CD14-positive monocyte (primary cell): ENCODE measurements around the gene MT3. TPM values are rescaled to one million over a fixed set of nuclear protein-coding genes. Genes with fewer than 3 reads are reported as not detected.

ENCODE experiments used
- DNase-seq, 3 donors: peaks; one replicate each; pipeline ENCODE4 v3.0.0-alpha.2; 2011 to 2022
- H2AFZ ChIP-seq: 2 replicates; pipeline ENCODE4 v1.6.0; 2012; ENCODE audit warnings: mild to moderate bottlenecking, low read depth, low read length, inconsistent platforms; ENCODE audit not compliant: insufficient read depth, poor library complexity, severe bottlenecking
- H3K27ac ChIP-seq, 2 donors: 1 replicate in 1 of 2; 2 replicates in 1 of 2; pipeline ENCODE4 v1.5.1; 2012 to 2013; ENCODE audit warnings: low read length in 2 of 2, control low read depth in 1 of 2, inconsistent platforms in 1 of 2, low read depth in 1 of 2, mild to moderate bottlenecking in 1 of 2
- H3K27me3 ChIP-seq, 2 donors: one replicate each; pipeline versions ENCODE4 v1.6.0 to v1.6.1; 2011 to 2013; ENCODE audit warnings: low read length in 2 of 2; ENCODE audit not compliant: control insufficient read depth in 2 of 2, insufficient read depth in 2 of 2
- H3K36me3 ChIP-seq, 2 donors: replicated peaks in 1 of 2; 1 replicate in 1 of 2; 2 replicates in 1 of 2; pipeline versions ENCODE4 v1.5.1 to v1.6.1; 2012 to 2013; ENCODE audit warnings: low read length in 2 of 2, control low read depth in 1 of 2, inconsistent platforms in 1 of 2, mild to moderate bottlenecking in 1 of 2; ENCODE audit not compliant: insufficient read depth in 2 of 2, control insufficient read depth in 1 of 2
- H3K4me1 ChIP-seq, 2 donors: 1 replicate in 1 of 2; 2 replicates in 1 of 2; pipeline versions ENCODE4 v1.5.1 to v1.6.1; 2012 to 2013; ENCODE audit warnings: low read length in 2 of 2, control low read depth in 1 of 2, inconsistent platforms in 1 of 2, mild to moderate bottlenecking in 1 of 2, moderate library complexity in 1 of 2; ENCODE audit not compliant: insufficient read depth in 2 of 2, control insufficient read depth in 1 of 2
- H3K4me2 ChIP-seq: replicated peaks from 2 replicates; pipeline ENCODE3; 2012; ENCODE audit warnings: low read length, moderate library complexity, mild to moderate bottlenecking; ENCODE audit not compliant: poor library complexity, severe bottlenecking; ENCODE audit errors: extremely low read depth
- H3K4me3 ChIP-seq, 3 experiments: fragments of 200-600 bp in 1 of 3; sonication (generic) in 1 of 3; replicated peaks in 1 of 3; 1 replicate in 2 of 3; 2 replicates in 1 of 3; pipeline ENCODE4 v1.5.1; 2011 to 2013; ENCODE audit warnings: low read length in 3 of 3, mild to moderate bottlenecking in 3 of 3, control low read depth in 2 of 3, low read depth in 2 of 3, inconsistent platforms in 1 of 3, moderate library complexity in 1 of 3
- H3K79me2 ChIP-seq: 2 replicates; pipeline ENCODE4 v1.6.0; 2012; ENCODE audit warnings: mild to moderate bottlenecking, control low read depth, inconsistent platforms, low read length, moderate library complexity; ENCODE audit not compliant: insufficient read depth
- H3K9ac ChIP-seq: 2 replicates; pipeline ENCODE4 v1.6.0; 2017; ENCODE audit warnings: low read length, mild to moderate bottlenecking; ENCODE audit not compliant: insufficient read depth, poor library complexity, severe bottlenecking
- H3K9me3 ChIP-seq, 2 donors: replicated peaks in 1 of 2; 1 replicate in 1 of 2; 2 replicates in 1 of 2; pipeline versions ENCODE4 v1.5.1 to v1.6.1; 2012 to 2013; ENCODE audit warnings: low read length in 2 of 2, control low read depth in 1 of 2; ENCODE audit not compliant: control insufficient read depth in 1 of 2, insufficient read depth in 1 of 2
- H4K20me1 ChIP-seq: 2 replicates; pipeline ENCODE4 v1.6.0; 2012; ENCODE audit warnings: mild to moderate bottlenecking, low read length, control low read depth, moderate library complexity; ENCODE audit not compliant: insufficient read depth
- H3K27ac Mint-ChIP-seq, 7 donors: one replicate each; pipeline ENCODE4 v1.8.0; 2020; ENCODE audit warnings: mild to moderate bottlenecking in 7 of 7, mixed read lengths in 7 of 7, moderate library complexity in 6 of 7, inconsistent platforms in 2 of 7
- H3K27me3 Mint-ChIP-seq, 3 donors: one replicate each; pipeline ENCODE4 v1.8.0; 2021 to 2022; ENCODE audit warnings: low read depth in 3 of 3, mild to moderate bottlenecking in 3 of 3, mixed read lengths in 3 of 3, moderate library complexity in 3 of 3, inconsistent platforms in 1 of 3
- H3K36me3 Mint-ChIP-seq, 2 donors: one replicate each; pipeline ENCODE4 v1.8.0; 2020; ENCODE audit warnings: mixed read lengths in 2 of 2, inconsistent platforms in 1 of 2, mild to moderate bottlenecking in 1 of 2
- H3K4me1 Mint-ChIP-seq: one replicate; pipeline ENCODE4 v1.8.0; 2020; ENCODE audit warnings: mild to moderate bottlenecking, mixed read lengths
- H3K4me3 Mint-ChIP-seq, 2 donors: one replicate each; pipeline ENCODE4 v1.8.0; 2020; ENCODE audit warnings: mild to moderate bottlenecking in 2 of 2, mixed read lengths in 2 of 2, moderate library complexity in 1 of 2
- H3K9me3 Mint-ChIP-seq, 7 donors: one replicate each; pipeline ENCODE4 v1.8.0; 2020 to 2022; ENCODE audit warnings: mixed read lengths in 7 of 7, mild to moderate bottlenecking in 6 of 7, moderate library complexity in 6 of 7, inconsistent platforms in 2 of 7
- CTCF ChIP-seq: fragments of 200-600 bp; IDR thresholded peaks from one replicate; pipeline ENCODE4 v1.8.0; 2022; ENCODE audit warnings: antibody characterized with exemption, mild to moderate bottlenecking
- WGBS: methylation state at CpG from one replicate; pipeline ENCODE4 v1.1.5; 2013; ENCODE audit warnings: missing lambda C conversion rate; ENCODE audit not compliant: insufficient coverage; 5-methylcytosine and 5-hydroxymethylcytosine counted together
- intact Hi-C, 2 donors: fragments of 100-400 bp; cut with micrococcal nuclease; formaldehyde crosslinking; loops; one replicate each; pipeline versions ENCODE4 v1.15.0 to v1.15.1; 2023
- polyA plus RNA-seq, 3 donors: library from polyadenylated mRNA; depleted of rRNA in 1 of 3; unstranded in 2 of 3; stranded (reverse) in 1 of 3; fragments of 300-500 nt in 2 of 3; fragments of >200 nt in 1 of 3; fragmentation: Illumina TruSeq in 2 of 3; gene quantifications; 1 replicate in 2 of 3; 2 replicates in 1 of 3; pipeline ENCODE4 v1.2.3, GENCODE V29; 2012 to 2021

The MT3 gene
- polyA plus RNA-seq, 3 donors: not detected

GRCh38 chr16:56607675-56608042 lies 18.3 kb downstream of the MT3 start:
- Mint-ChIP-seq H3K9me3 (peaks cover 0 to 3% (median 0%) of the 10 kb centered on the region in 7 donors), H3K4me1 (peaks cover 43% of the 10 kb centered on the region), H3K36me3 (no peaks in the 10 kb centered on the region), H3K27ac (peak overlapping the region; percentile 82 to 91 (median 88)), H3K4me3 (peak overlapping the region; percentile 75 to 79), H3K27me3 (peaks cover 2 to 3% (median 2%) of the 10 kb centered on the region in 3 donors)
- DNase-seq: no peak
- intact Hi-C loops: loop anchor here (10.0 kb wide), 3 partner anchors 97 to 577 kb away; partner anchors contain the start of genes NUDT21 (in 1 of the 2), OGFOD1 (in 1 of the 2), PSME3IP1 (in 1 of the 2) and RSPRY1 (in 1 of the 2)
- Histone ChIP-seq H3K4me3 (peak overlapping the region in 2 of 3 experiments; percentile 46 to 97), H3K79me2 (no peaks in the 10 kb centered on the region), H2AFZ (peak overlapping the region; percentile 79), H3K4me1 (peaks cover 34 to 41% of the 10 kb centered on the region in 2 donors), H4K20me1 (no peaks in the 10 kb centered on the region), H3K36me3 (no peaks in the 10 kb centered on the region), H3K27me3 (no peaks in the 10 kb centered on the region), H3K4me2 (peak overlapping the region; percentile 87), H3K9ac (peak overlapping the region; percentile 65), H3K27ac (peak overlapping the region; percentile 65 to 93), H3K9me3 (no peaks in the 10 kb centered on the region)
- no peak for TF ChIP-seq CTCF
- no CpG with 5 or more reads among the region's 2 CpGs for WGBS

- no peak for TF ChIP-seq CTCF
- Mint-ChIP-seq H3K9me3 (peaks cover 0 to 3% (median 0%) of the 10 kb centered on the region in 7 donors), H3K27ac (peak within 1 kb of the TSS; percentile 88 to 96 (median 94)), H3K27me3 (peaks cover 2 to 3% (median 2%) of the 10 kb centered on the region in 3 donors), H3K4me3 (peak within 1 kb of the TSS; percentile 87 to 94), H3K36me3 (no peaks in the 10 kb centered on the region), H3K4me1 (peaks cover 43% of the 10 kb centered on the region)
- H4K20me1 ChIP-seq: no peaks in the 10 kb centered on the region
- intact Hi-C loops: loop anchor here (10.0 kb wide), 3 partner anchors 97 to 577 kb away; partner anchors contain the start of genes NUDT21 (in 1 of the 2), OGFOD1 (in 1 of the 2), PSME3IP1 (in 1 of the 2) and RSPRY1 (in 1 of the 2)
- H3K4me1 ChIP-seq: peaks cover 34 to 41% of the 10 kb centered on the region in 2 donors
- H3K36me3 ChIP-seq: no peaks in the 10 kb centered on the region
- no peaks in the 10 kb centered on the region for H3K9me3 ChIP-seq
- H2AFZ ChIP-seq: peak within 1 kb of the TSS; percentile 79
- H3K4me2 ChIP-seq: peak within 1 kb of the TSS; percentile 87
- H3K27me3 ChIP-seq: no peaks in the 10 kb centered on the region
- peak within 1 kb of the TSS; percentile 87 to 97 (median 87) for H3K4me3 ChIP-seq
- H3K79me2 ChIP-seq: no peaks in the 10 kb centered on the region
- H3K27ac ChIP-seq: peak within 1 kb of the TSS; percentile 81 to 93
- peak within 1 kb of the TSS; percentile 65 for H3K9ac ChIP-seq
- WGBS: 7% methylated on average over 59 of the region's 62 CpGs
- peak; percentile 84 to 91 (median 89) for DNase-seq
Measured at GRCh38 chr16:56608043-56608875, 18.9 kb downstream of the MT3 start, which contains the start of gene MT2A. Gene MT2A, plus strand, starts transcription at chr16:56608584. Its CDS starts 72 bp downstream, at chr16:56608656.
